ENCODE data around the gene BAD.

GRCh38 chr11:64230171-64230984 lies 54.1 kb downstream of the BAD start, which contains the start of gene DNAJC4:
- TF ChIP-seq POLR2AphosphoS5 (IDR thresholded peaks at IDR 0.05) (peak; percentile 93), CTCF (IDR thresholded peaks at IDR 0.05) (peak in 1 of 4 experiments; percentile 5)
